B cell (primary cell): ENCODE data around the gene ARHGAP45.

Experiments
- CTCF ChIP-seq: fragments of 200-600 bp; IDR thresholded peaks from one replicate; pipeline ENCODE4 v1.8.0; 2022; ENCODE audit warnings: antibody characterized with exemption, mild to moderate bottlenecking
- EZH2 ChIP-seq: IDR thresholded peaks from 2 replicates; pipeline ENCODE4 v1.6.1; 2012; ENCODE audit warnings: borderline replicate concordance, low read depth, mild to moderate bottlenecking, moderate library complexity, low read length; ENCODE audit not compliant: insufficient read depth, poor library complexity, severe bottlenecking

- TF ChIP-seq EZH2: no peak
- no peak for TF ChIP-seq CTCF
These were observed 4.2 kb downstream of the ARHGAP45 start for GRCh38 chr19:1070931-1071791.
